ENCODE results near the gene MICB.
"Not testable (repeated sequence)": the region's sequence is repeated elsewhere in the genome, so short reads cannot be mapped to it uniquely, and the experiment has no call there.

The MICB gene

DNA sequence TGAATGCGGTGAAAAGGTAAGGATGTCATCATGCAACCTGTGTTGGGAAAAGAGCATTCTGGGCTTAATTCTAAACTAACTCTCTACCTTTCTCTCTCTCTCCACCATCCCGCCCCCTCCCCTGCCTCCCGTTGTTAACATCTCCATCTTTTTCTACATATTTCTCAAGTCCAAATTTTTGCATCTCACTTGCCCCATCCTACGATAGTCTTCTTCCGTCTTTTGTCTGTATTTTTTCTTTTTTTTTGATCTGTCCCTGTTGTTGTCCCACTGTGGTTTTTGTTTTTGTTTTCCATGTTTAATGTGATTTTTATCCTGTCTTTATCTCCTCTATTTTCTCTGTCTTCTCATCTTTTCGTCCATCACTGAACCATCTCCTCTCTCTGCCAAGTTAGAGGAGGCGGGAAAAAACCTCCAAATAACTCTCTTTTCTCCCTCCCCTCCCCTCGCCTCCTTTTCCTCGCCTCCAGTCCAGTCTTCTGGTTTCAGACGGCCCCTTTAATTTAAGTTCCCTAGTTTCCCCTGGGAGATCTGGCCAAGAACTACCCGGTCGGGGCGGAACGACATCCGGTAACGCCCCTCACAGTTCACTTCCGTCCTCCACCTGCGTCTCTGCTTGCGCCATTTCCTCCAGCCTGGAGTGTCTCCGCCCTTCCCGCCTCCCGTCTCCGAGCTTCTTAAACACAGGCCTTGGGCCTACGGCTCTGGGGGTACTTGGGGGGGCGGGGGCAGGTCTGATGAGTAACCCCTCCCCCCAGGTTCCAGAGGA is 49.2 kb downstream of the MICB start, which contains the start of gene NFKBIL1:
Gene NFKBIL1 (plus strand): TSS at position 651 of the 769 bp plus-strand sequence. CDS start 87 bp downstream, at position 738.
- Mint-ChIP-seq H3K9me3 (no peaks in the 10 kb centered on the region), H3K4me1 (peaks cover 72% of the 10 kb centered on the region), H3K36me3 (peaks cover 13% of the 10 kb centered on the region), H3K27me3 (no peaks in the 10 kb centered on the region), H3K27ac (peak within 1 kb of the TSS; percentile 90), H3K4me3 (peak within 1 kb of the TSS; percentile 80)
- CTCF ChIA-PET: interaction anchor here (0.7 to 17.7 kb wide), 7 partner anchors 12 to 405 kb away, joined by 3 to 1087 read pairs (median 4); partner anchors contain the start of genes LST1, LTB, NCR3 and TNF
- DNase-seq: peak; percentile 95

DNA sequence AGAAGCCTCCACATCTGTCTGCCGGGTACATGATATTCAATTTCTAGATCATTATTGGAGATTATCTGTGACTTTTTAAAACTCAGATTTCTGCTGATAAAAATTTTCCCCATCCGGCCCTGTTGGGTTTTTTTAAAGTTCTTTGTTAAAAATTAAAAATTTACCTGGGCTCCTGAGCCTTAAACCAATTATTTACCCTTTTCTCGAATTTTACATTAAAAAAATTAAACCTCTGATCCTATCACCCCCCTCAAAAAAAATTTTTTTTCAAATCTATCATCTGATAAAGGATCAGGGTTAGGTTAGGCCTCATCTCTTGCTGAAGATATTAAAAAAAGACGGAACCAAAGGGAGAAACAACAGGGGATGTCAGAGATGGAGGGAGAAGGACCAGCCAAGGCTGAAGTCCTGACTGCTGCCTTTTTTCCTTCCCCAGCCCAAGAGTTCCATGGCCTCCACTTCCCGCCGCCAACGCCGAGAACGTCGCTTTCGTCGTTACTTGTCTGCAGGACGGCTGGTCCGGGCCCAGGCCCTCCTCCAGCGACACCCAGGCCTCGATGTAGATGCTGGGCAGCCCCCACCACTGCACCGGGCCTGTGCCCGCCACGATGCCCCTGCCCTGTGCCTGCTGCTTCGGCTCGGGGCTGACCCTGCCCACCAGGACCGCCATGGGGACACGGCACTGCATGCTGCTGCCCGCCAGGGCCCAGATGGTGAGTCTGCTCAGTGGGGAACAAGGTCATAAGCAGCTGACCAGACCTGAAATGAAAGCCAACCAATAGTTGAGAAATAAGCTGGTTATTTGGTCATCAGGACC is 50.0 kb downstream of the MICB start:
- peaks cover 68% of the 10 kb centered on the region for H3K4me1 Mint-ChIP-seq
- H3K36me3 Mint-ChIP-seq: peaks cover 15% of the 10 kb centered on the region
- DNase-seq: no peak
- H3K27ac Mint-ChIP-seq: peak overlapping the region; percentile 90
- no peaks in the 10 kb centered on the region for H3K9me3 Mint-ChIP-seq
- H3K27me3 Mint-ChIP-seq: no peaks in the 10 kb centered on the region
- CTCF ChIA-PET: interaction anchor here (0.7 to 17.7 kb wide), 5 partner anchors 41 to 404 kb away, joined by 3 to 1087 read pairs (median 3); partner anchors contain the start of genes LST1, LTB, NCR3 and TNF
- H3K4me3 Mint-ChIP-seq: peak overlapping the region; percentile 80

DNA sequence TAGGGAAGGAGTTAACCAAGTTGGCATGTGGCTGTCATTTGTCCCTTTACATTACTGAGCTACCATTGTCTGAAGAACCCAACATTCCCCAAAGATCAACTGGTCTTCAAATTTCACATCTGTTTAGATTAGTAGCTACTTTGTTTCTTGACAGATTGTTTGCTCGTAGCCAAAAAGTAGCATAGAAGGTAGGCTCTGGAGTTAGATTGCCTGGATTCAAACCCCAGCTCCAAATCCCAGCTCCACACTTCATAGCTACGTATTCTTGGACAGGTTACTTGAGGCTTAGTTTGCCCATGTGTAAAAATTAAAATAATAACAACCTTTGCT is 50.6 kb downstream of the MICB start:
- no peaks in the 10 kb centered on the region for H3K27me3 Mint-ChIP-seq
- peaks cover 16% of the 10 kb centered on the region for H3K36me3 Mint-ChIP-seq
- no peaks in the 10 kb centered on the region for H3K9me3 Mint-ChIP-seq
- peak overlapping the region; percentile 42 for H3K27ac Mint-ChIP-seq
- CTCF ChIA-PET: interaction anchor here (0.9 to 17.7 kb wide), 5 partner anchors 40 to 375 kb away, joined by 3 to 1087 read pairs (median 3); partner anchors contain the start of genes LST1, LTB, NCR3 and TNF
- DNase-seq: no peak
- H3K4me3 Mint-ChIP-seq: peak overlapping the region; percentile 80
- H3K4me1 Mint-ChIP-seq: peaks cover 63% of the 10 kb centered on the region

DNA sequence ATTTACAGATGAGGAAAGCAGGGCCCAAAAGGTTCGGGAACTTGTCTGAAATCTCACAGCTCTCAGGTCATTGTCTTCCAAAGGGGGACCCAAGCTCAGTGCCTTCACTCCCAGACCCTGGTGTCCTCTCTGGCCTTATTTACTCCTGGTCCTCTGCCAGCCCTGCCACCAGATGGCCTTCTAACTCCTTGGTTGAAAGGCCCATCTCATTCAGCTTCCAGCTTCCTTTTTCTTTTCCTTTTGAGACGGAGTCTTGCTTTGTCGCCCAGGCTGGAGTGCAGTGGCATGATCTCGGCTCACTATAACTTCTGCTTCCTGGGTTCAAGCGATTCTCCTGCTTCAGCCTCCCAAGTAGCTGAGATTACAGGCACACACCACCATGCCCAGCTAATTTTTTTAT is 53.4 kb downstream of the MICB start:
- H3K4me1 Mint-ChIP-seq: peaks cover 59% of the 10 kb centered on the region
- H3K9me3 Mint-ChIP-seq, H3K27me3 Mint-ChIP-seq: not testable (repeated sequence)
- peak overlapping the region; percentile 18 for H3K4me3 Mint-ChIP-seq
- CTCF ChIA-PET: interaction anchor here (1.0 to 17.7 kb wide), 13 partner anchors 9 to 189 kb away, joined by 3 to 1087 read pairs (median 5); partner anchors contain the start of genes AIF1, DDX39B, LST1 and LTB
- H3K27ac Mint-ChIP-seq: peak overlapping the region; percentile 29
- peaks cover 20% of the 10 kb centered on the region for H3K36me3 Mint-ChIP-seq
- DNase-seq: peak; percentile 84

DNA sequence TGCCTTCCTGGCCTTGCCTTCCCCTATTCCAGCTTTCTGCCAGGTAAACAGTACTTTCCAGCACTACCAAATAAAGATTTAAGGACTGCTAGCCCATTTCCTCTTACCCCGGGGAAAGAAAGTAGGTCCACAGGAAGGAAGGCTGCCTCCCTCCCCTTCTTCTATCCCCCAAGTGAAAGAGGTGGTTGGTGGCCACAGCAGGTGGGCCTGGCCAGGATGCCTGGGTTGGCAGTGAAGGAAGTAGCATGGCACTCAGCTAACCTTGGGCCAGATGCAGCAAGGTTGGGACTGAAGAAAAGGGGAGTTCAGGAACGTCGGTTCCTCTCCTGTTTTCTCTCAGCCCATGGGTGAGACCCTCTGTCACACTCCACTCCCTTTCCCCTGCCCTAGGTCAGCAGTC is 58.4 kb downstream of the MICB start:
- CTCF ChIA-PET: interaction anchor here (17.7 kb wide), 1 partner anchor 33 kb away, joined by 1087 read pairs; the partner anchor contains the start of genes LST1, LTB, NCR3 and TNF
- DNase-seq: no peak
- Mint-ChIP-seq H3K27ac (no peak overlapping the region), H3K4me3 (no peak overlapping the region), H3K27me3 (peaks cover 4% of the 10 kb centered on the region), H3K9me3 (no peaks in the 10 kb centered on the region), H3K4me1 (peaks cover 69% of the 10 kb centered on the region), H3K36me3 (peaks cover 44% of the 10 kb centered on the region)

DNA sequence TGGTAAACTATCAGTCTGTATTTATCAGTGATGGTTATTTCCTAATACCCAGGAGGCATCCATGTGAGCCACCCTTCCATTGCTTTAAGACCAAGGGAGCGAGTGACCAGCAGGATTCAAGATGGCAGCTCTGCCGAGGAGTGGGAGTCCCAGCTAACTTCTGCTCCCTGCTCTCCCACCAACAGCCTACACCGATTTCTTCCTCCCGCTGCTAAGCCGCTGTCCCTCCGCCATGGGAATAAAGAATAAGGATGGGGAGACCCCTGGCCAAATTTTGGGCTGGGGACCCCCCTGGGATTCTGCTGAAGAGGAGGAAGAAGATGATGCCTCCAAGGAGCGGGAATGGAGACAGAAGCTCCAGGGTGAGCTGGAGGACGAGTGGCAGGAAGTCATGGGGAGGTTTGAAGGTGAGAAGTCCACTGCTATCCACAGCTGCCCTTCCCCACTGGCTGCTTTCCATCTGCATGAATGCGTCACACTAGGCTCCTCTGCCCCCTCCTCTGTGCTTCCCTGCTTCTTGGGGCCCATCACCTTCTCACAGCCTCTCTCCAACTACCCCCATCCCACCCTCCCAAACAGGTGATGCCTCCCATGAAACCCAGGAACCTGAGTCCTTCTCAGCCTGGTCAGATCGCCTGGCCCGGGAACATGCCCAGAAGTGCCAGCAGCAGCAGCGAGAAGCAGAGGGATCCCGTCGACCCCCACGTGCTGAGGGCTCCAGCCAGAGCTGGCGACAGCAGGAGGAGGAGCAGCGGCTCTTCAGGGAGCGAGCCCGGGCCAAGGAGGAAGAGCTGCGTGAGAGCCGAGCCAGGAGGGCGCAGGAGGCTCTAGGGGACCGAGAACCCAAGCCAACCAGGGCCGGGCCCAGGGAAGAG is 59.7 kb downstream of the MICB start:
- Mint-ChIP-seq H3K27me3 (peaks cover 11% of the 10 kb centered on the region), H3K4me1 (peaks cover 66% of the 10 kb centered on the region), H3K27ac (peak overlapping the region; percentile 55), H3K9me3 (no peaks in the 10 kb centered on the region), H3K4me3 (peak overlapping the region; percentile 41), H3K36me3 (peaks cover 48% of the 10 kb centered on the region)
- no peak for DNase-seq
- CTCF ChIA-PET: interaction anchor here (17.7 kb wide), 1 partner anchor 31 kb away, joined by 1087 read pairs; the partner anchor contains the start of genes LST1, LTB, NCR3 and TNF

DNA sequence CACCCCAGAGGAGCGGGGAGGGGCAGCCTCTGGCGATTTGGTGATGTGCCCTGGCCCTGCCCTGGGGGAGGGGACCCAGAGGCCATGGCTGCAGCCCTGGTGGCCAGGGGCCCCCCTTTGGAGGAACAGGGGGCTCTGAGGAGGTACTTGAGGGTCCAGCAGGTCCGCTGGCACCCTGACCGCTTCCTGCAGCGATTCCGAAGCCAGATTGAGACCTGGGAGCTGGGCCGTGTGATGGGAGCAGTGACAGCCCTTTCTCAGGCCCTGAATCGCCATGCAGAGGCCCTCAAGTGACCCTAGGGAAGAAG is 60.3 kb downstream of the MICB start:
- Mint-ChIP-seq H3K27ac (peak overlapping the region; percentile 91), H3K4me3 (peak overlapping the region; percentile 63), H3K27me3 (peaks cover 11% of the 10 kb centered on the region), H3K9me3 (no peaks in the 10 kb centered on the region), H3K4me1 (peaks cover 70% of the 10 kb centered on the region), H3K36me3 (peaks cover 50% of the 10 kb centered on the region)
- CTCF ChIA-PET: interaction anchor here (17.7 kb wide), 1 partner anchor 31 kb away, joined by 1087 read pairs; the partner anchor contains the start of genes LST1, LTB, NCR3 and TNF
- no peak for DNase-seq

DNA sequence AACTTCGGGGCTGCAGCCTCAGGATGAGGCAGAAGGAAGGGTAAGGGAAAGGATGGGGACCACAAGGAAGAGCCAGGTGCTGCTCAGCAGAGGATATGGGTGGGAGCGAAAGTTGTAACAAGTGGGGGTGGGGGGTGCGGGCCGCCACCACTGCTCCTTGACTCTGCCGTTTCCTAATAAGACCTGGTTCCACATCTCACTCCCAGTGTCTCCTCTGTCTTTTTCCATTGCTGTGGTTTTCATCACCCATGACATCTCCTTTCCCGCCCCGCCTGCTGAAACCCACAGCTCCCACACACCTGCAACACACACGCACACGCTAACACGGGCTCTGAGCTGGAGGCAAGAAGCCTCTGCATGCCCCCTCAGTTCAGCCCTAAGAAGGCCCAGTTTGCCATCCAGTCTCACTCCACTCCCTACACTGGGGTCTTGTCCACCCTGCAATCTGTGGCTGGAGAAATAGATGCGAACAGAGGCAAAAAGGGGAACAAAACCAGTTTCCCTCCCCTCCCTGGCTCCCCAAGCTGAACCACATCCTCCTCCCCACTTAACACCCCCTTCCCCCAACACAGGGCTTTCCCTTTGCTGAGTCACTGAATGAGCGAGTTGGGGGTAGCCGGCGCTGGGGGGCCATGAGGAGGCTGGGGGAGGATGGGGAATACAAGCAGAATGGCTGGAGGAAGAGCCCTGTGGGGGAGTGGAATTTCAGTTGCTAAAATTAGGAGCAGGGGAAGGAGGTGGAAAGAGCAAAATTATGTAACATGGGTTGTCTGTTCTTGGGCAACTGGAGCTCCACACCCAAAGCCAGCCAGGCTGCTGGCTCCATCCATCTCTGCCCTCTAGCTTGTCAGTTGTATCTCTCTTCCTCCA is 60.9 kb downstream of the MICB start:
- peaks cover 15% of the 10 kb centered on the region for H3K27me3 Mint-ChIP-seq
- DNase-seq: peak; percentile 69
- H3K36me3 Mint-ChIP-seq: peaks cover 54% of the 10 kb centered on the region
- no peaks in the 10 kb centered on the region for H3K9me3 Mint-ChIP-seq
- H3K27ac Mint-ChIP-seq: peak overlapping the region; percentile 91
- peak overlapping the region; percentile 63 for H3K4me3 Mint-ChIP-seq
- CTCF ChIA-PET: interaction anchor here (1.1 to 17.7 kb wide), 4 partner anchors 12 to 304 kb away, joined by 4 to 1087 read pairs (median 8); partner anchors contain the start of genes ATP6V1G2, LST1, LTB and NCR3
- peaks cover 73% of the 10 kb centered on the region for H3K4me1 Mint-ChIP-seq

DNA sequence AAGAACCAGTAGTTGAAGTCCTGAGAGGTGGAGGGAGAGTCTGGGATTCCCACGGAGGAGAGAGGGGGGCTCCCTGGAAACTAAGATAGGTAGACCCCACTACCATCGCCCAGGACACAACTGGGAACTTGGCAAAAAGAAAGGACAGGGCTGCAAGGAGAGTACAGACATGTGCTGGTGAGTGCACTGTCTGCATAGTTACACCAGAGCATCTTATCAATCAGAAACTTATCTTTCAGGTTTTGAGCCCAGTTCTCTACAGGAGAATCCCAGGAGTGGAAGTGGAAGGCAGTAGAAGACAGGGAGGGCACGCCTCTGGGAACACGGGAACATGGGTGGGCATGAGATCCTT is 61.6 kb downstream of the MICB start:
- CTCF ChIA-PET: interaction anchor here (1.0 to 17.7 kb wide), 5 partner anchors 8 to 304 kb away, joined by 4 to 1087 read pairs (median 5); partner anchors contain the start of genes ATP6V1G2, LST1, LTB and NCR3
- Mint-ChIP-seq H3K36me3 (peaks cover 54% of the 10 kb centered on the region), H3K4me1 (peaks cover 73% of the 10 kb centered on the region), H3K4me3 (peak overlapping the region; percentile 63), H3K27ac (peak overlapping the region; percentile 91), H3K9me3 (no peaks in the 10 kb centered on the region), H3K27me3 (peaks cover 19% of the 10 kb centered on the region)
- no peak for DNase-seq

DNA sequence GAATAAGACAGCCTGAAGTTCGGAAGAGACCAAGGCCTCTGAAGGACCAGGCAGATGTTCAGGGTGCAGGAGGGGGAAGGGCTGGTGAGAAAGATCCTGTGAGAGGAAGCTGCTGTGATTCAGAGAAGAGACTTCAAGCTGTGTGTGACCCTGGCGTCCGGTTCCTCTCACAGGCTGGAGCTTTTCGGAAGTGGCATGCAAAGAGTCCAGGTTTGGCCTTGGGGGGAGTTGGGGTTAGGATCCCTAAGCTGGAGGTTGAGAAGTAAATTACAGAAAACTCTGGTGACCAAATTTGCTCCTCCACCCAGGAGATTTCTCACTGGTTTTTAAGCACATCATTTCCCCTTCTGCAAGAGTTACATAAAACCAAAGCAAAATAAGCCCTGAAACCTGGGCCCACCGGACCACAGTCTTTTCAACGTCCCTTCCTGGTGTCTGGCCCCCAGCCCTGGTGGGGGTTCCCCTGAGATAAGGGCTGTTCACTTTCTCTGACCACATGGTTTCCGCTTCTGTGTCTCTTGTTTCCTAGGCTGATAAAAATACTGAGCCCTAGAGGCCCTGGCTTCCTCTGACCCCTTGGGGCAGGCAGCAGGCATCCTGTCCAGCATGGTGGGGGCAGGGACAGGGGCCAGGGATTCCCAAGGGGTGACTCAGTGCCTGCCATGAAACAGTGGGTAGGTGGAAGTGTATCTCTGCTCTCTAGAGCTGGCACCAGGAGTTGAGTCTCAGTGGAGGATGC is 62.2 kb downstream of the MICB start:
- CTCF ChIA-PET: interaction anchor here (1.0 to 17.7 kb wide), 4 partner anchors 9 to 29 kb away, joined by 4 to 1087 read pairs (median 8); partner anchors contain the start of genes ATP6V1G2, LST1, LTB and NCR3
- peak overlapping the region; percentile 91 for H3K27ac Mint-ChIP-seq
- H3K36me3 Mint-ChIP-seq: peaks cover 57% of the 10 kb centered on the region
- peaks cover 70% of the 10 kb centered on the region for H3K4me1 Mint-ChIP-seq
- H3K27me3 Mint-ChIP-seq: peaks cover 24% of the 10 kb centered on the region
- H3K9me3 Mint-ChIP-seq: no peaks in the 10 kb centered on the region
- DNase-seq: peak; percentile 69
- H3K4me3 Mint-ChIP-seq: peak overlapping the region; percentile 63

DNA sequence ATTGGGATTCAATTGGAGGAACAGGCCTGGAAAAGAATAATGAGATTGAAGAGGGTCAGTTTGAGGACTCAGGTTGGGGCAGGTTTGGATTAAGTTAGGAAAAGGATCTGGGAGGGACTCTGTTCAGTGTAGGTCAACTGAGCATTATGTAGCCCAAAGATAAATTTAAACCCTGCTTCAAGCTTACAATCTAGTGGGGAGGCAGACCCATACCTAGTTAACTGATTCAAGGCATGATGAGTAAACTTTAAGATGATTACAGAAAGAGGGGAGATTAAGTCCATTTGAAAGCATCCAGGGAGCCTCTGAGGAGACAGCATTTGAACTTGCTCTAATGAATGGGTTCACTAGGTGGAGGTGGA is 62.7 kb downstream of the MICB start:
- H3K36me3 Mint-ChIP-seq: peaks cover 61% of the 10 kb centered on the region

More for the DNA sequence above, 62.7 kb downstream of the MICB start:
- CTCF ChIA-PET: interaction anchor here (2.5 to 17.7 kb wide), 2 partner anchors 10 to 28 kb away, joined by 12 to 1087 read pairs; partner anchors contain the start of genes LST1, LTB, NCR3 and TNF
- Mint-ChIP-seq H3K4me3 (peak overlapping the region; percentile 63), H3K4me1 (peaks cover 73% of the 10 kb centered on the region), H3K27me3 (peaks cover 30% of the 10 kb centered on the region), H3K27ac (peak overlapping the region; percentile 91), H3K9me3 (no peaks in the 10 kb centered on the region)
- no peak for DNase-seq
